Cortex of kidney (tissue), 1 donor: ENCODE measurements around the gene HNRNPA1.
"Not testable (repeated sequence)": the region's sequence is repeated elsewhere in the genome, so short reads cannot be mapped to it uniquely, and the experiment has no call there.

Experiments used
- DNase-seq: peaks from one replicate; lab custom pipeline; 2025; lab: John Stamatoyannopoulos, UW

Gene HNRNPA1

DNA sequence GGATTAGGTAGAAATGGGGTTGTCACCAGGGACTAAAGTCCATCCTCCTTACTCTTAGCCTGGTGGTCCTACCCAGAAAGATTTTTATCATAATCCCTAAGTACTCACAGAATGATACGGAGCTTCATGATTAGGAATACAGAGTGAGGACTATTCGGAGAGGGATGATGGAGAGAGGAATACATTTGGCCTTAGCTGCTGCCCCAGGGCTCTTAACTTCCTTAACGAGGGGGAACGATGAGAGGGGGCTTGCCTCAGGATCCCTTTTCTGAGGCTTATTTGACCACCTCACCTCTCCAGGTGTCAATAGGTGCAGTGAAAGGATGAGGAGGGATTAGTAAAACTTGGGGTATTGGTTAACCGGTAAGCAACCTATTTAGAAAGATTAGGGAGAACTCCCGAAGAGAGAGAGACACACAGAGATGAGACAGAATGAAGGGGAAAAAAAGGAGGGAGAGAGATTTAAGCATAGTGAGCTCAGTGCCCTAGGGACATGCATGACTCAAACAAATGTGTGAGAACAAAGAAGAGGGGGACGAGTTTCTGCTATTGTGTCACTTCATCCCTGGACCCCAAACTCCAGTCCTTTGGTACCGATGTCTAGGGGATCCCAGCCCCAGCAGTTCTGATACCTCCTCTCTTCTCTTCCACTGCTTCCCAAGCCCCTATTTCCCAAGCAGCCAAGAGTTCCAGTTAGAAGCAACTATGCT, 19.1 kb downstream of the HNRNPA1 start:
- DNase-seq: no peak

DNA sequence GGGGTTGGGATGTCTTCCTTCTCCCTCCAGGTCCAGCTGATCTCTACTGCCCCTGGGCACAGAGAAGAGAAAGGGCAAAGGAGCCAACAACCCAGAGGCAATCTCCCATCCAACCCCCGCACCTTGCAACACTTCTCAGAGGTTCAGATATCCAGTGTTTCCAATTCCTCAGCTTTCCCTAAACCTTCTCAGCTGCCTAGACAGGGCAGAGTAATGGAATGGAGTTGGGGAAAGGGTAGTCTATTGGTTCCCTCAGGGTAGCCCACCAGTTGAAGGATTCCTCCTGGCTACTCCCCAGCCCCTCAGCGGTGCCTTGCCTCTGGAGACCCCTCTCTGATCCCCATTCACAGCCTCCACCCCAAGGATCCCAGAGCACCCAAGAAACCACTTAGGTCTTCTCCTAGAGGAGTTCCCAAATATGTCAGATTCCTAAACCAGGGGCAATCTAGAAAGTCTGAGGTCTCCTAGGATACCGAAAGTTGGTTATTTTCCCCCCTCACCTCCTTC, 19.8 kb downstream of the HNRNPA1 start:
- no peak for DNase-seq

DNA sequence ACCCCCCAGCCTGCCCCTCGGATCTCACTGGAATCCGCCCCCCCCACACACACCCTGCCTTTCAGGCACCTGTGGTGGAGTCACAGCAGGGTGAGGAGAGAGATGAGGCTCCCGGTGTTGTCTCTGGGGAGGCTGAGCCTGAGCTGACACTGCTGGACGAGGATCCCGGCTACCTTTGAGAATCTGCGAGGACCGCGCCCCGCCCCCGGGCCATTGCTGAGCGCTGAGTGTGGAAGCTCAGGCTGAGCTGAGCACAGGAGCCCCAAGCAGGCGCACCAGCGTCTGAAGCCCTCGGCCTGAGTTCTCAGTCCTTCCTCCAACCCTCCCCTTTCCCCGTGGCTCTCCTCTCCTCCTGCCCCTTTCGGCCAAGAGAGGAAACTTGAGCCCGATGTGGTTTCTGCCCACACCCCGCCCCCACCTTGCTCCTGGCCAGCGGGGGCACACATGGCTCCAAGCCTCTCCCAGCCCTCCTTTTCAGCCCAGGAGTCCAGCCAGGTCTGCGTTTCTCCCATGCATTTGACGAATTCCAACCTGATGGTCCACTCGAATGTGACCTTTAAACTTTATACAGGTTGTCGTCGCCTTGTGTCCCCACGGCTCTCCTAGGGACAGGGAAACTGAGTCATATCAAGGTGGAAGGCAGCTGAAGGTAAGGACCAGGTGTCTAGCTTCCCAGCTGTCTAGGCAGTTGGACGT, 20.4 kb downstream of the HNRNPA1 start, which contains the start of gene NFE2:
NFE2 (minus strand) TSS at position 284 of the 696 bp plus-strand sequence. CDS start 5,767 bp downstream, outside the sequence.
- DNase-seq: no peak

DNA sequence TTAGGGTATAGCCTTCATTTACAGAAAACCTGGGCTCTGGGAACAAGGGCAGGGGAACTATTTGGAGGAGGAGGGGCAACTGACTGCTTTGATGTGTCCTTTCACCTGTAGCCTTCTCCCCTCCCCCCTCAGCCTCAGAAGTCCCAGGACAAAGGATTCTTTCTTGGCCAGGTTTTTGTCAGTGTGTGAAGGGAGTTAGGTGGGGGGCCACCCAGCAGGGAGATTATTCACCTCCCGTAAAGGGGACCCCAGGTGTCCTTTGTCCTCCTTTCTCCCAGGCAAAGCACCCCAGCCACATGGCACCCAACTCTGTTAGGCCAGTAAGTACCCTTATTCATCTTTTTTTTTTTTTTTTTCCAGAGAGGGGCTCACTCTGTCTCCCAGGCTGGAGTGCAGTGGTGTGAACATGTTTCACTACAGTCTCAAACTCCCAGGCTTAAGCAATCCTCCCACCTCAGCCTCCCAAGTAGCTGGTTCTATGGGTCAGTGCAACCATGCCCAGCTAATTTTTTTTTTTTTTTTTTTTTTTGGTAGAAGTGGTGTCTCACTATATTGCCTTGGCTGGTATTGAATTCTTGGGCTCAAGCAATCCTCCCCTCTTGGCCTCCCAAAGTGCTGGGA, 21.0 kb downstream of the HNRNPA1 start:
- DNase-seq: no peak

DNA sequence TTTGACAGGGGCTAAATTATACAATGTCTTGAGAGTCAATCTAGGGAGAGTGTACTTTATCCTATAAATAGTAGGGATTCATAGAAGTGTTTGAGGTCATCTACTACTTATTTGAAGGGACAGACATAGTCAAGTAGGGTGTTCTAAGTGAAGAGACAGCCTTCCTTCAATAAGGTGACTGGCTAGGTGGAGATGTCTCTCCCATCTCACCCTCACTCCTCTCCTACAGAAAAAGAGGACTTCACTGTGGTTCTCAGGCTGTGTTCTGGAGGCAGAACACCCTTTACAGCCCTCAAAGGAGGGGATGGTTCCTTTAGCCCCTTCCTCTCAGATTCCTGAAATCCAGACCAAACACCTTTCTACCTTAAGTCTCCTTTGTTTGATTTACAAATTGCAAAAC, 23.1 kb downstream of the HNRNPA1 start:
- DNase-seq: no peak

DNA sequence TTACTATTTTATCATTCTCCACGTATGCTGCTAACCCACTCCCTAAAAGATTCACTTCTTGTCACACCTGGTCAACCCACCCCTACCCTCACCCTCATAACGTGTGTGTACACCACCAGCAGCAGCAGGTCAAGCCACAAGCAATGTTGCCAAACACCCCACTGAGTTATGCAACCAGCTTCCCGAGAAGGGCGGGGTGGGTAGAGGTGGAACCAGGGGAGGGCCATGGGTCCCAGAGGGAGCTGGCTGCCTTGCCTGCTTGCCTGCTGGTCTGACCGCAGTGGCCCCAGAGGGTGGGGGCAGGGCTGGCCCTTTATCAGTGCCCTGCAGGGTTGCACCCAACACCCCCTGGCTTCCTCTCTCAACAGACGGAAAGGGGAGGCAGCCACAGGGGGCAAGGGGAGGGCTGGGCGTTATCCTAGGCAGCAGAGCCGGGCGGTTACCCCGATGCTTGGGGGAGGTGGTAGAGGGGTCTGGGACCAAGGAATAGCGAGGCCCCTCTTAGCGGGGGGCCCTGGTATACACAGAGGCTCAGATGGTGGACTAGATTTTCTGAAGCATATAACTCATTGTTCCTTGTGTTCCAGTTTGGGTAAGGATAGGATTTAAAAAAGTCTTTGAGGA, 23.8 kb downstream of the HNRNPA1 start:
- no peak for DNase-seq

DNA sequence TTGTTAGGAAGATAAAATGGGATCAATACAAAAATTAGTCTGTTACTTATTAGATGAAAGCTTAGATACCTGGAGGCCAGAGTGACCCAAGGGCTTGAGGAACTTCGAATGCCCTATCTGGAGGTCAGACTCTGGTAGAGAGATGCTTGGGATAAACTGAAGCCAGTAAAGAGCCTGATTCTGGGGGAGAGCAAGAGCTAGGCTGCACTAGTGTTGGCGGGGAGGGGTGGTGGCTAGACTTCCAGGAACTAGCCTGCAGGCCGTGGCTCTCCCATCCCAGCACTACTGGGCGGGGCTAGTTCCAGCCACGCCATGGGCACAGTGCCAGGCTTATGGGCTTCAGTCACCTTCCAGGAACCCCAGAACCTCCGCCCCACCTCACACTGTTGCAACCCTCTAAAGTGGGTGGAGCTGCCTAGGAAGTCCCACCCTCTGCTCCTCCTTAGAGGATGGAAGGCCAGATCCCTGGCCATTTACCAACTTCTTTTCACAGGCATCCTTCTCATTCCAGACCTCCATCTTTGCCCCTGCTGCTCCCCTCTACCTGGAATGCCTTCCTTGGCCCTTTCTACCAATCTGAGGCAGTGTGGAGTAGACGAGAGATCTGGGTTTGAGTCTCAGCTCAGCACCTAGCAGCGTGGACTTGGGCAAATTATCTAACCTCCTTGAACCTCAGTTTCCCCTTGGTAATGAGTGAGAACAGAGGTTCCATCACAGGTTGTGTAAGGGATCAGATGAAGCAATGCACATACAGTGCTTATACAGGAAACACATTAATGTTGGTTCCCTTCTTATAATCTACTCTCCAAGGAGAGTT, 26.6 kb downstream of the HNRNPA1 start:
- DNase-seq: no peak

DNA sequence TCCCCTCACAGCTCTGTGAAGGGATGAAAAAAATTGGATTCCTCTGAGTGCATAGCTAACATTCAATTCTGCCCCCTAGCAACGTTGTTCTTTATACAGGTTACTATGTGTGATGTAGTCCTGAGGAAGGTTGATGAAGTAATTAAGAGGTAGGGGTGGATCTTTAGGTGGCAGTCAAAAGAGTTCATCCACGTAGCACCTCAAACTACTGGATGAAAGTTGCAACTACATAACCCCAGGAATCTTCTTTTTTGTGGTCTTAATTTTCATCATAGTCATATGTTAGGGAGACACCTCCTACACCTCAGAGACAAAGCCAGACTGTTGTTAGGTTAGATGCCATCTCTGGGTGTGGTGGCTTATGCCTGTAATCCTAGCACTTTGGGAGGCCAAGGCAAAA, 30.5 kb downstream of the HNRNPA1 start:
- DNase-seq: no peak

DNA sequence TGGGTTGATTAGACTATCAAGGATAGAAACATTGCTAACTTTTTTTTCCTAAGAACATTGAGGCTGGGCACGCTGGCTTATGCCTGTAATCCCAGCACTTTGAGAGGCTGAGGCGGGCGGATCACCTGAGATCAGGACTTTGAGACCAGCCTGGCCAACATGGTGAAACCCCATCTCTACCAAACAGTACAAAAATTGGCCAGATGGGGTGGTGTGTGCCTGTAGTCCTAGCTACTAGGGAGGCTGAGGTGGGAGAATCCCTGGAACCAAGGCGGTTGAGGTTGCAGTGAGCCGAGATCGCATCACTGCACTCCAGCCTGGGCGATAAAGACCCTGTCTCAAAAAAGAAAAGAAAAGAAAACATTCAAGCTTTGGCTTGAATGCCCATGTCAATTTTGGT, 31.8 kb downstream of the HNRNPA1 start:
- DNase-seq: not testable (repeated sequence)

DNA sequence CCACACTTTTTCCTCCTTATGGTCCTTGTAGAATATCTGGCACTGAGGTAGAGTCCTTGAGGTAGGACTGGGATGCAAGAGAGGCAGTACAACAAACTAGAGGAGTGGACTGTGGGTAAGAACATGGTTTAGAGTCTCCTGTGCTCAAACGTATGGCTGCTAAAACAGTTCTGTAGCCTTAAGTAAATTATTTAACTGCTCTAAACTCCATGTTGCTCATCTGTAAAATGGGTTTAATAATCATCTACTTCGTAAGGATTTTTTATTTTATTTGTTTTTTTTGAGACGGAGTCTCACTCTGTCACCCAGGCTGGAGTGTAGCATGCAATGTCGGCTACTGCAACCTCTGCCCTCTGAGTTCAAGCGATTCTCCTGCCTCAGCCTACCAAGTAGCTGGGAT, 40.8 kb downstream of the HNRNPA1 start:
- no peak for DNase-seq

DNA sequence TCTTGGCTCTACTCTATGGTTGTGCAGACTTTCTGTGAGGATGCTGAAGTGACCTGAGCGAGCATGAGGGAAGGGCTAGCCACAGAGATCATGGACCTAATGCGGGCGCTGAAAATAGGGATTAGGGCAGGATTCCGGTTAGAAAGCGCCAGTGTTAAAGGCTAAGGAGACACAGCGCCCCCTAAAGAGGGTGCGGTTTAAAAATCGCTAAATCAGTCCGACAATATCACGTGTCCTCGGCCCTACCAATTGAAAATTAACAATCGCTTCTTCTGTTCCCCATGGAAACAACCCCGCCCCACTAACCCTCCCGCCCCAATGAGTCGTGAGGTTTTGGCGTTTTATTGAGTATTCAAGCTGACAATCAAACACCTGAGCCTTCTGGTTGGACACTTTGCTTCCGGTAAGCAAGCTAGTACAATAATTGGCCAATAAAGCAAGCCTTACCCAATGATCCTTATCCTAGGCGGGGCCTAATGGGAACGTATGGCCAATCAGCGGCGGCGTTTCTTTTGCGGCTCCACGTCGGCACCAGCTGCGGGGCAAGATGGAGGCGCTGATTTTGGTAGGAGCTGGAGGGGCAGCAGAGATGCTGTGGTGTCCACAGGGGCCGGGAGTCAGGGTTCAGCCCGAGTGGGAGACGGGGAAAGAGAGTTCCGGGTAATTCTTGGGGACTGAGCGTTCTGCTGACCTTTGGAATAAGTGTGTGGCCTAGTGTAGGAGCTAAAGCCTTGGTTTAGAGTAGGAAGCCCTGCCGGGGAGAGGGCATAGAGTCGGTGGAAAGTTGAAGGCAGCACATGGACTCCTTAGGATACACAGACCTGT, 44.3 kb downstream of the HNRNPA1 start, which contains the start of gene COPZ1:
COPZ1 (plus strand) TSS at position 515 of the 825 bp plus-strand sequence; CDS start at position 548, 33 bp downstream.
- no peak for DNase-seq

DNA sequence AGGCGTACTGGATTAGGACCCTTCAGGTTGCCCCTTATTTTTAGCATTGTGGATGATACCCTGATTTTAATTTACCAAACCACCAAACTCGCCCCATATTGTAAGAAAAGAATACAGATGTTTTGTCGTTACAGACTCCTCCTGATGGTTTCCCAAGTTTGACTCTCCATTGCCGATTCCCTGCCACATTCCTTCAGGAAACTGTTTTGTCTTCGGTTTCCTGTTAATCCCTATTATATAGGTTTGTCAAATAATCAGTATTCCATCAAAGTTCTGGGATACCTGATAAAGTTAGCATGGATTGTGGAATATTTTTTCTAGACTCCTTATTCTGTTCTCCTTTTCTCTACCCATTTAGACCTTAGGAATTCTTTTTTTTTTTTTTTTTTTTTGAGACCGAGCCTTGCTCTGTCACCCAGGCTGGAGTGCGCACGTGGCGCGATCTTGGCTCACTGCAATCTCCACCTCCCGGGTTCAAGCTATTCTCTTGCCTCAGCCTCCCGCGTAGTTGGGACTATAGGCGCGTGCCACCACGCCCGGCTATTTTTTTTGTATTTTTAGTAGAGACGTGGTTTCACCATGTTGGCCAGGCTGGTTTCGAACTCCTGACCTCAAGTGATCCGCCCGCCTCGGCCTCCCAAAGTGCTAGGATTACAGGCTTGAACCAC, 45.0 kb downstream of the HNRNPA1 start:
- not testable (repeated sequence) for DNase-seq

DNA sequence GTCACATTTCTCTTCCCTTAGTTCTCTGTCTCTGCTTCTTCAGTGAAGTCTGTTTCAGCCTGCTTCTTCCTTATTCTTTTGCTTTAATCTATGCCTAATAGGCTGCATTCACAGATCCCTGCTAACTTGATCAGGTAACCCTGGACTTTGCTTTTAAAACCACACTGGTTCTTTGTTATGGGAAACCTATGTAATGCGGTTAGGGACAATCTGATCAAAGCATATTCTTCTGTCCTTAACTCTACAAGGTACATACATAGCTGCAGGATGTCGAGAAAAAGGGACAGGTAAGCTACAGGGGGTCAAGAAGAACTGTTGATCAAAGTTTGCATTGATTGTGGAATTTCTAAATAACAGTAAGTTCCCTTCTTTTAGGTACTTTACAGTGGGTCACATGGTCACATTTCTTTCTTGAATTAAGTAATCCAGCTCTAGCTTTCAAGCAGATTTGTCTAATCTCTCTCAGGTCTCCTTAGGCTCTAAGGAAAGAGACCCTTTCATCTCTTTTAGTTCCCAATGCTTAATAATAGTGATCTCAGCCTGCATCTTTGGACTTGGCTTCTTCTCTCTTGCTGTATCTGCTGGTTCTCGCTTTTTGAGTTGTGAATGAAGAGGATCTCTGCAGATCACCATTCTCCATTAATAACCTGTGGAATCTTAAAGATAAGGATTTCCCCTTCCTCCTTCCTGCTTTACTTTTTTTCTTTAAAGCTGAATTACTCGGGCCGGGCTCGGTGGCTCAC, 48.2 kb downstream of the HNRNPA1 start:
- no peak for DNase-seq

DNA sequence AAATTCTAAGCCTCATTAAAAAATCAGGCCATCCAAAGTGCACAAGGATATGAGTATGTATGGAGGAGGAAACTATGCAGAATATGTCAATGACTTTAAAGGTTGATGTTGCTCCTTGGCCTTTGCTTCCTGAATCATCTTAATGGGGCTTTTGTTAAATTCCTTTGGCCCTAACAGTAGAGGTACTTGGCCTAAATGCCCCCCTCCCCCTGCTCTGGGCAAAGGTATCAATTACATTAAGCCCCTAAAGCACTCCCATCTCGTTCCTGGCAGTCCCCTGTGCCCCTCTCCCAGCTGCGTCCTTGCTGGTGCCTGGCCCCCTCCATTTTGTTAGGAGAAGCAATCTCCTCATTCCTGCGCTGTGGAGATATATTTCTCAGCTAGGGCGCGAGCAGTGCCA, 49.2 kb downstream of the HNRNPA1 start:
- DNase-seq: no peak

DNA sequence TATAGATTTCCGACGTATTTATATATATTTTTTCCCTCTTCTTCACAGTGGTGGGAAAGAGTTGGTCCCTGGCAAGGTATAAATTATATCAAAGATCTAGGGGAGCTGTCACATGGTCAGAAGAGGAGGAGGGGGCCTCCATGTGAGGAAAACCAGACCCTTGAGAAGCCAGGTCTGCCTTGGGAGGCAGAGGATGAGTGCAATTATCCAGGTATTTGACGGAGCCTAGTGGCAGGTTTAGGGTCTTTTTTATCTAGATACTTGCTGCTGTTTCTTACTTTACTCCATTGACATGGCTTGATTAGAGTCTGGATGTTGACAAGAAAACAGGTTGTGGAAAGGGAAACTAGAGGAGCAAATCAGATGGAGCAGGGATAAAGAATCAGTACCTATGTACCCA, 49.9 kb downstream of the HNRNPA1 start:
- DNase-seq: no peak

DNA sequence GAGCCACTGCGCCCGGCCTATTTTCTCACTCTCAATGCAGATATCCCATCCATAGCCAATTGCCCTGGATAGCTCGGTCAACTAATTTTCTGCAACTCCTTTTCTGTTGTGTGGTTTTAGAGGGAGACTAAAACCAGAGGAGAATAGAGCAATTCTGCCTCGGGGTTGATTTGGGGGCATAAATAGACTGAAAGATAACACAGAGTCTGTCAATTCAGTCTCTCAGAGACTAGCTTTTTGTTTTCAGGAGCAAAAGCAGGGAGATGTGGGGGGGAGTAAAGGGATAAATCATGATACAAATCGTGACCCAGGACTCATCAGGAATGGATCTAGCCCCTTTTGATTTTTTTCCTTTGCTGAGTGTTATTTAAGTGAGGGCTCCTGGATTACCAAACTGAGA, 50.9 kb downstream of the HNRNPA1 start:
- no peak for DNase-seq

DNA sequence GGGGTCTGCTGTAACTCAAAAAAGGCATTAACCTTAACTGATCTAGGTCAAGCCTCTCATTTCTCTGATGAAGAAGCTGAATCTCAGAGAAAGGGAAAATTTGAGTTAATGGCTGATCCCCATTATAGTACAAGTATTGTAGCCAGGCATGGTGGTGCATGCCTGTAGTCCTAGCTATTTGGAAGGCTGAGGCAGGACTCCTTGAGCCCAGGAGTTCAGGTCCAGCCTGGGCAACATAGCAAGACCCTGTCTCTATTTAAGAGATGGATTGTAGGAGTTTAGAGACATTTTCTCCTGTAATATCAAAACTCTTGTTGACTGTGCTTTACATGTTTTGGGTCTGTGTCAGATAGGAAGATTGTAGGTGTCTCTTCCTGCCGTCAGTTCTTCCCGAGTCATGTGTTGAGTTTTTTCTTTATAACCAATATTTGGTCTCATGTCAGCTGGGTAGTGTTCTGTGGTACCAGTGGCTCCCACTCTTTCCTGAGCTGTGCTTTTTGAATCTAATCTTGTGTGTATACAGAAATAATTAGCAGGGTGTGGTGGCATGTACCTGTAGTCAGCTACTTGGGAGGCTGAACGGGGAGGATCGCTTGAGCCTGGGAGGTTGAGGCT, 53.0 kb downstream of the HNRNPA1 start:
- no peak for DNase-seq
